DMS 273 (cell line): ENCODE measurements around the gene SGSM1.

Experiments
- DNase-seq: peaks from one replicate; lab custom pipeline; 2025; ENCODE audit not compliant: unreplicated experiment; lab: John Stamatoyannopoulos, UW

Gene SGSM1

DNA sequence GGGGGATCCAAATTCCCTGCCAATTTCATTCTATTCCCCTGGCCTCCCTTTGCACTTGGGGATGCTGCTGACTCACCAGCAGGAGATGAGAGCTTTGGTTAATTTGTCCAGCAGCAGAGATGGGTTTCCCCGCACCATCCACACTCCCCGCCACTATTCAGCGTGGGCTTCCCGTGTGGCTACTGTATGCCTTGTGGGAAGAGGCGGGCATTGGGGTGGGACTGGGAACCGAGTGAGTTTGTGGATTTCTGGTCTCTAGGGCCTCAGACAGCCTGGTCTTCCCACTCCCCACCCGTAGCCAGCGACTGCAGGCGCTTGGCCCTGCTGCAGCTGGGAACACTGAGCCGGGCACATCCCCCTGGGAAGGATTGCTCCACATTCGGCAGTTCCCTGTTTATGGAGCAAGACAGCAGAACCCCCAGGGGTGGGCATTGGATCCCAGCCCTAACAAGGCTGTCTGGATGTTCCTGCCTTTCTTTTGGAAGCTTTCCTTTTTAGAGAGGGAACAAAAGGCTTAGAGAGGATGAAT is 169.9 kb downstream of the SGSM1 start:
- no peak for DNase-seq

- DNase-seq, result no peak
Observed at GRCh38 chr22:24976442-24977218, 170.6 kb downstream of the SGSM1 start.
